Breast epithelium (tissue), 3 donors: ENCODE results near the gene PLOD3.

ENCODE experiments used
- CTCF ChIP-seq, 3 donors: fragments of 450-650 bp; IDR thresholded peaks; one replicate each; pipeline ENCODE4 v1.5.1; 2016 to 2017; ENCODE audit warnings: antibody characterized with exemption in 3 of 3, mild to moderate bottlenecking in 3 of 3, moderate library complexity in 3 of 3
- POLR2AphosphoS5 ChIP-seq, 3 donors: sonication (generic); formaldehyde crosslinking; IDR thresholded peaks; one replicate each; pipeline ENCODE4 v1.6.1; 2017; ENCODE audit warnings: antibody characterized with exemption in 3 of 3

- TF ChIP-seq CTCF (IDR thresholded peaks at IDR 0.05) = no peak
- no peak for TF ChIP-seq POLR2AphosphoS5 (IDR thresholded peaks at IDR 0.05)
Measured at GRCh38 chr7:101156866-101157589, 60.4 kb downstream of the PLOD3 start.
